HG02763 (cell line): ENCODE measurements around the gene CLSTN3.

ENCODE experiments used
- ATAC-seq: cut with Tn5 transposase; IDR thresholded peaks from one replicate; pipeline ENCODE4 v1.9.1; 2021; ENCODE audit warnings: mild to moderate bottlenecking, moderate library complexity; ENCODE audit not compliant: unreplicated experiment

Gene CLSTN3

DNA sequence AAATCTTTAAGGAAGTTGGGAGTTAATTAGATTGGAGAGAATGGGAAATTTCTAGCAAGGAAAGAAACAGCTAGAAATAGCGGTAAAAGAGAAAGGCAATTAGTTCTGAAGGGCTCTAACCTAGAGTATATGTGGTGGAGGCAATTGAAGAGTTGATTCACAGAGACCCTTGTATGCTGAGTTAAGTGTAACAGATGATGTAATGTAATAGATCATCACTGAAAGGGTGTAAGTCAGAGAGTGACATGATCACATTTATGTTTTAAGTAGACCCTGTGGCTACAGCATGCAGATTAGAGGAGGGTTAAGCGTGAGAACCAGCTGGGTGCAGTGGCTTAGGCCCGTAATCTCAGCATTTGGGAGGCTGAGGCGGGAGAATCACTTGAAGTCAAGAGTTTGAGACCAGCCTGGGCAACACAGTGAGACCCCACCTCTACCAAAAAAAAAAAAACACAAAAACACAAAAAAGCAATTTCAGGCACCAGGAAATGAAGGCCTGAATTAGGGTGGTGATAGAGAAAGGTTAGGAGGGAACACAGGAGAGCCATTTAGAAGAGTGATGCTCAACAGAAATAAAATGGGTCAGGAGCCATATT, 4.4 kb upstream of the CLSTN3 start:
- ATAC-seq, result no peak

DNA sequence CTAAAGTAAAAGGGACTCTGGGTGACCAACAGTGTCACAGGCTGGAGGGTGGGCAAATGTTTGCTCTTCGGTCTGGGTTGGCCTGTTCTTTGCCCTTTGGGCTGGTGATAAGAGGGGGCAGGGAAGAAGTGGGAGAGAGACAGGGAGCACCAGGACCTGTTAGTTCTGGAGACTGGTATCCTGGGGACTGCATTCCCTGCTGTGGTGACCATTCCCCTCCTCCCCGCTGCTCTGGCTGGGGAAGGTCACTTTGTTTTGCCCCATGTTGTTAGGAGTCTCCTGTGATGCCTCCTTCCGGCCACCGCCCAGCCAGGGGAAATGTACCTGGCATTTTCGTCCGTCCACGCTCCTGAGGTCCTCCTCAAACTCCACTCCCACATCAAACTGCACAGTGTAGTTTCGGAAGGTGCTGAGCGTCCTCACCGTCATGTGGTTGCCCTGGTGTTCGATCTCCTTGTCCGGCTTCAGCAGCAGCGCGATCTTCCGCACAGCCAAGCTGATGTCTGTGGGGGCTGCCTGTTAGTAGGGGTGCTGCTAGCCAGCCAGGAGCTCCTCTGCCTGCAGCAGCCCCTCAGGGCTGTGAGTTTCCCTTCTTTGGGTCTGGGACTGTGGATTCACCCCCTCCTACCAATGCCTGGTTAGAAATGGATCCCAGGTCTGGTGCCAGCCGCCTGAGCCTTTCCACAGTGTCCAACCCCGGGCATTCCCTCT, 2.1 kb upstream of the CLSTN3 start:
- no peak for ATAC-seq

DNA sequence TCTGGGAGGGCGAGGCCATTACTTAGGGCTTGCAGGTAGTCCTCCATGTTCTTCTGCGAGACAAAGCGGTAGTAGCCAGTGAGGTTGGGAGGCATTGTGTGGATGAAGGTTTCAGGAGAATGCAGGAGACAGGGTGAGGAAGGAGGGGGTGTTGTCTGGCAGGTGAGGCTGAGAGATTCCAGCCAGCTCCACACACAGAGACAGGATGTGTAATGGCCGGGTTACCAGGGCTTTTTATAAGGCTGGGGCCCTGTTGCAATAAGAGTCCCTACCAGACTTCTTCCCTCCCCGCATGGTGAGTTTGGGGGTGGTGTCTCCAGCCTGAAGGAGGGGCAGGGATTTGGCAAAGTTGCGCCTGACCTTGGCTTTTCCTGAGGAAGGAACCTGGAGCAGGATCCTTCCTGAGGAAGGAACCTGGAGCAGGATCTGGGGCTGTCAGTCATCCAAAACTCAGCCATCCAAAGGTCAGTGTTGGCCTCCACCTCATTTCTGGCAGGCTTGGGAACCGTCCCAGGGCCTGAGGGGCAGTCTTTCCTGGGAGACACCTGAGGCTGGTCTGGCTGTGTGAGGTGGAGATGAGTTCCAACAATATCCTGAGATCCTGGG, 1.4 kb upstream of the CLSTN3 start, which contains the start of gene RBP5:
TSS of gene RBP5 (minus strand) at position 209 of the 606 bp plus-strand sequence. CDS start at position 95, 114 bp downstream.
- no peak for ATAC-seq

DNA sequence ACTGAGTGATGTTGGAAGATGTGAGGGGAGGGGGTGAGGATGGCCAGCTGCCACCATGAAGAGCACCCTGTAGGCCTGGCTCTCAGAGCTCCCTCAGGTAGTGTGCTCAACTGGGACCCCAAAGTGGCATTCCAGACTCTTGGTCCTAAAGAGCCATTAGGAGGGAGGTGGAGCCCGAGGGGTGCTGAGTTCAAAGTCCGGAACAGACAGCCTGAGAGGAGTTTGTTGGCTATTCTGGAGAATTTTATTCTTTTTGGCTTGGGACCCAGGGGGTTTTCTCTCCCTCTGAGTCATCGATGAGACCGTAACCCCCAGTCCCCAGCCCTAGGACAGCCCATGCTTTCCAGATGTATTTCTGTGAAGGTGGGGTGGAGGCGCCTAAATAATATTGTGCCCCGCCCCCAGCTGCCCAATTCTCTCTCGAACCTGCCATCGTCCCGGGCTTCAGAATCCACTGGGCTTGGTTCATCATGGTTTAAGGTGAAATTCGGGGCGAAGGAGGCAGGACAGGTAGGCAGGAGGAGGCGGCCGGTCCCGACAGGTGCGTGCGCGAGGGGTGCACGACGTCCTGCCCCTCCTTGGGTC, 792 bp upstream of the CLSTN3 start:
- ATAC-seq, result no peak

DNA sequence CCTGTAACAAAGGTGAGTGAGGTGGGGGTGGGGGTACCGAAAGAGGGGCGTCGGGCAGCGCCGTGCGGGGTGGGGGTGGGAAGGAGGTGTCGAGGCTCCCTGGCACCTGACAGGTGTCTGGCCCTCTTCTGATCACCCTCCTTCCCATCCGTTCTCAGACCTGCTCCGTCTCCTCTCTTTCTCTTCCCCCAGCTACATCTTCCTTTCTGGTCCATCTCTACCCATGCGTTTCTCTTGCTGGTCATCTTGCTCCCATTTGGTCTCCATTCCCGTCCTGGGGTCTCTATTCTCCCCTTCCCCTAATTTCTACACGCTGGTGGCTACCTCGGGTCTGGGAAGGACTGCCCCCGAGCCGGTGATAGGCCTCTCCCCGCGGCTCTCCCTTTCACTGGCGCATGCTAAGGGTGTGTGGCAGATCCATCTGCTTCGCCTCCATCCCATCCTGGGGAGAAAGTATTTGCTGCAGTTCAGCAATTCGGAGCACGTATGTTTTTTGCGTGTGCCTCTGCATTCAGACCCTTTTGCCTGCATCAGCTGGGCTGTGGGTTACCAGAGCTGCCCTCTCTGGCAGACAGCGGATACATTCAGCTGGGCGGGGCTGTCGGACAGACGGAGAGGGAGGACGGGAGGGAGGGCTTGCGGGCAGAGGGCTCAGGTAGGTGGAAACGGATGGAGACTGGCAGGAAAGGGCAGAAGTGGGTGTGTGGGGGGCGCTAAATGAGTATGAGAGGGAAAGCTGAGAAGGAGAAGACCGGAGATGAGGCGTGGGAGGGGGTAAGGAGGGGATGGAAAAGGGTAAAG, 730 bp downstream of the CLSTN3 start:
- no peak for ATAC-seq

DNA sequence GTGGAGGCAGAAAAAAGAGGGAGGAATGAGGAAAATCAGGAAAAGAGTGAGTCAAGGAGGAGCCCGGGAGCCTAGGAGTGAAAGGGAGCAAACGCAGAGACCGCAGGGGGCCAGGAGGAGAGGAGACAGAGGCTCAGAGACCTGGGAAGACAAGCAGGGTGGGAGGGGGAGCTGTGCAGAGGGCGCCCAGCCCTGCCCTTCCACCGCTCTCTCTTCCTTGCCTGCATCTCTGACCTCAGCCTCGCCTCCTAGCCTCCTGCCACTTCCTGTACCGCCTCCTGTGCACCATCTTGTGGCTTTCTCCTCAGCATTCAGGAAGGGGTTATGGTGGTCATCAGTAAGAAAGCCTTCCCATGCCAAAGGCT, 1.3 kb downstream of the CLSTN3 start:
- ATAC-seq, result no peak

DNA sequence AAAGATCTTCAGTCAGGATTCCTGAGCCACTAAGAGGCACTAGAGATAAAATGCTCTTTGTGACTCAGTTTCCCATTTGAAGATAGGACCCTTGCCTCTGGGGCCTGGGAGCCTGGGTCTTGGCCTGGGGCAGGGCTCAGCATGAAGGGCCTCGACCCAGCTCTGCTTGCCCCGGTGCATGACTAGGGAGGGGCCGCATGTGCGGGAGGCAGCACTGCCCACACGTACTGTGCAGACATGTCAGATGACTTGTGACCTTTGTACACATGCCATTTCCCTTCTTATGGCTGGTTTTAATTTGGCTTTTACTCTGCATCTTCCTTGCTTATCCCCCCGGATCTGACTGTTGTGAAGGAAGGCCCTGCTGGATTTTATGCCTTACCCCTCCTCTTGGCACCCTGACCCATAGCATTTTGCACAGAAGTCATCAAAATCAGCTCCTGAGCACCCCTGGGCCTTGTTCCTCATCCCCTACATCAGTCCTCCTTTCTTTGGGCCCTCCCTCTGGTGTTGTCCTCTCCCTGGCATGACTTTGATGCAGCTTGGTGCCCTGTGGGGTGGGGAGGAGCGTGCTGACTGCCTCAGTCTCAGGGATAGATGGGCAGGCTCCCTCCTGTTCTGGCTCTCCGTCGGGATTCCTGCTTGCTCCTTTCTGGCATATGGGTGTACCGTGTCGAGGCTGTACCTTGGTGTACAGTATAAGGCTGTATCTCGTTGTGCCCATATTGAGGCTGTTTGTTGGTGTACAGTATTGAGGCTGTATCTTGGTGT, 4.4 kb downstream of the CLSTN3 start:
- no peak for ATAC-seq

DNA sequence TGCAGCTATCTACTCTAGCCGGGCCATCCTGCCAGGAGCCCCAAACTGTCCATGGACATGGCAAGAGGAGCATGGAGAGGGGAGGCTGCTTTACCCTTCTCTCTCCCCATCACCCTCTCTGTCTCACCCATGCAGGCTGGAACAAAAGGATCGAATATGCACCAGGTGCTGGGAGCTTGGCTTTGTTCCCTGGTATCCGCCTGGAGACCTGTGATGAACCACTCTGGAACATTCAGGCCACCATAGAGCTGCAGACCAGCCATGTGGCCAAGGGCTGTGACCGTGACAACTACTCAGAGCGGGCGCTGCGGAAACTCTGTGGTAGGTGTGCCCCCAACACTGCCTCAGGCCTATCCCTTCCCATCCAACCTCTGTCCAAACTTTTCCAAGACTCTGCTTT, 5.9 kb downstream of the CLSTN3 start:
- ATAC-seq, result no peak

DNA sequence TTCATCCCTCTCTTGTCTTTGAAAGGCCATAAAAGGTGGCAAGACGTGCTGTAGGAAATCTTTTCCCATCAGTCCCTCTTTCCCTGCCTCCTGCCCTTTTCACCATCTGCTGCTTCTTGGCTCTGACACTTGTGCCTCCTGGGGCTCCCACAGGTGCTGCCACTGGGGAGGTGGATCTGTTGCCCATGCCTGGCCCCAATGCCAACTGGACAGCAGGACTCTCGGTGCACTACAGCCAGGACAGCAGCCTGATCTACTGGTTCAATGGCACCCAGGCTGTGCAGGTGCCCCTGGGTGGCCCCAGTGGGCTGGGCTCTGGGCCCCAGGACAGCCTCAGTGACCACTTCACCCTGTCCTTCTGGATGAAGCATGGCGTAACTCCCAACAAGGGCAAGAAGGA, 6.5 kb downstream of the CLSTN3 start:
- no peak for ATAC-seq

DNA sequence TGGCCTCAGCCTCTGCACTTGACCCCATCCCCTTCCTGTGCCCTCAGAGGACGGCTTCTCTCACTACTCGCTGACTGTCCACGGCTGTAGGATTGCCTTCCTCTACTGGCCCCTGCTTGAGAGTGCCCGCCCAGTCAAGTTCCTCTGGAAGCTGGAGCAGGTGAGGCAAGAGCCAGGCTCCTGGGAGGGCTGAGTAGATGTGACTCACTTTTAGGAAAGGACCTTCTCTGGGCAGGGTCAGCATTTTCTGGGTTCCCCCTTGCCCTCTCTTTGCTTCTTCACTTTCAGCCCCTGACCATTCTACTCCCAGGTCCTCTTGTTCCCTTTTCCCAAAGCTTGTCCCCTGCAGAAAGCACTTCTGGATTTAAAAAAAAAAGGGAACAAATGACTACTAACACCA, 7.7 kb downstream of the CLSTN3 start:
- no peak for ATAC-seq

DNA sequence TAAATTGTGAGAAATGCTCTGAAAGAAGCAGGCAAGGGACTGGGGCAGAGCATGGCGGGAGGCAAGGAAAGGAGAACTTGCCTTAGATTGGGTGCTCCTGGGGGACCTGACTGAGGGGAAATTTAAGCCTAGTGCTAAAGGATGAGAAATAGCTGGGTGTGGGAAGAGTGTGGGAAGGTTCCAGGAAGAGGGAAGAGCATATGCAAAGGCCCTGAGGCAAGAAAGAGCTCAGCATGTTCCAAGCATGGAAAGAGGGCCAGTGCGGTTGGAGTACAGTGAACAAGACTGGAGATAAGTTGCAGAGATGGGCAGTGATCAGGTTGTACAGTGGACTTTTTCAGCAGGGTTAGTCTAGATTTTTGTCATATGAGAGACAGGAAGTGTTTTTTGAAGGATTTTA, 9.0 kb downstream of the CLSTN3 start:
- ATAC-seq, result no peak

DNA sequence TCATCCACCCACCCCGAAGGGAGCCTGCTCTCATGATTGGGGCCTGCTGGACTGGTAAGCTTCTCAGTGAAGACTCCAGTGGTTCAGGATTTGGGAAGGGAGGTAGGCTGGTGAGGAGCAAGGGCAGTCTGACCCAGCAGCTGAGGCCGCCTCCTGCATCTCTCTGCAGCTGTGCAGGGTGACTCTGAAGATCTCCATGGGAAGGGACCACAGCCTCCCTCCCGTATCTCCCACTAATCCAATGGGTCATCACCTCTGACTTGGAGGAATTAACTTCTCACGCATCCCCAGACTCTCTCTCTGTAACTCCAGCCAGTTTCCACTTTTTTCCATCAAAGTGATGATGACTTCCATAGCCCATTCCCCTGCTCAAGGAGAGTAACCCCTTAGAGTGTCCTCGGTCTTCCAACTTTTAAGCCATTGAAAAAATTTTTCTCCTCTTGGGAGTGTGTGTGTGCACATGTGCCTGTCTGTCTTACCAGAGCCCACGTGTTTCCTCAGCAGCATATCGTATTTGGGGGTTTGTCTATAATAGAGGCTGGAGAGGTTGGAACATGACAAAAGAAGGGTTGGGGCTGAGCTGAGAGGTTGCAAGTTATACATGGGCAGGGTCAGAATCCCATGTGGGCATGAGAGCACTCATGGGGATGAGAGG, 11.3 kb downstream of the CLSTN3 start:
- no peak for ATAC-seq

DNA sequence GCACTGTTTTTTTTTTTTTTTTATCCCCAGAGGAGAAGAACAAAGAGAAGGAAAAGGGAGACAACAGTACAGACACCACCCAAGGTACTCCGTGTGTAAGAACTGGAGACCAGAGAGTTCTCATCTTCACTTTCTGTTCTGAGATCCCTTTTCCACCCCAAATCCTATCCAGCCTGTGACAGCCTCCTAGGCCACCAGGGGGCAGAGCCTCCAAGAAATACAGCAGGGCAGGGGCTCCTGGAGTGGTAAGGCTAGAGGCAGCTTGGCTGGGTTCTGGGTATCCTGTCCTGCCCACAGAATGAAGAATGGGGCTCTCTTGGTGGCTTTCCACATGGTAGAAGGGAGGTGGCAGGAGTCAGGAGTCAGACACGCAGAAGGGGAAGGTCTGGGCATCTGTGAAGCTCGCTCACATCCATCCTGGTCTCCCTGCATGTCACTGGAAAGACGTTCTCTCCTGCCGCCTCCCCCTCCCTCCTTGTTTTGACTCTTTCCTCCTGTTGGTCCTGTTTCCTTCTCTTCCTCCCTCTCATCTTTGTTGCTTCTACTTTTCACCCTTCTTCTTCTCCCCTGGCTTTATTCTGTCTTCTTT, 12.0 kb downstream of the CLSTN3 start:
- no peak for ATAC-seq

DNA sequence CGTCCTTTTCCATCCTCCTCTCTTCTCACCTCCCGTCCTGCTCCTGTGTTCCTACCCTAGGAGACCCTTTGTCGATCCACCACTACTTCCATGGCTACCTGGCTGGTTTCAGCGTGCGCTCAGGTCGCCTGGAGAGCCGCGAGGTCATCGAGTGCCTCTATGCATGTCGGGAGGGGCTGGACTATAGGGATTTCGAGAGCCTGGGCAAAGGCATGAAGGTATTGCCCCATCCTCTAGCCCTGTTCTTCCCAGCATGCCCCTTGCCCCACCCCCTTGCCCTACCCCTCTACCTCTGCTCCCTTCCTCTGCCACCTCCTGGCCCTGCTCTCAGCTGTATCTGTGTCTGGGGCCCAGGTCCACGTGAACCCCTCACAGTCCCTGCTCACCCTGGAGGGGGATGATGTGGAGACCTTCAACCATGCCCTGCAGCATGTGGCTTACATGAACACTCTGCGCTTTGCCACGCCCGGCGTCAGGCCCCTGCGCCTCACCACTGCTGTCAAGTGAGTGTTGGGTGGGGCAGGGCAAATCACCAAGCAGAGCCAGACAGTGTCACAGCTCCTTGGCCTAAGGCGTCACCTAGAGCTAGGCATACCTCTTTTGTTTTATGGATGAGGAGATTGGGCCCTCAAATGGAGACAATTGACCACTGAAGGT, 12.8 kb downstream of the CLSTN3 start:
- no peak for ATAC-seq

DNA sequence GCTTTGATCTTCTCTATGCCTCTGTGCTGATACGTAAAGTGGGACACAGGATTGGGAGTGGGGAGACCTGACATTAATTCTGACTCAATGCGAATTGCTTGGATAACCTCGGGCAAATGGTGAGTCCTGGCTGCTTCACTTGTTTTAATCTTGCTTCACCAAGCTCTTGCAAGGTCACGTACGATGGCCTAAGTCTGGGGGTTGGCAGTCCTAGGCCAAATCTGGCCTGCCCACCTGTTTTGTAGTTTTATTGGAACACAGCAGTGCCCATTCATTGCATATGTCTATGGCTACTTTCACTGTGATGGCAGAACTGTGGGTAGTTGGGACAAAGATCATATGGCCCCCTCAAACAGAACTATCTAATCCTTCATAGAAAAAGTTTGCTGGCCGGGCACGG, 13.4 kb downstream of the CLSTN3 start:
- no peak for ATAC-seq

DNA sequence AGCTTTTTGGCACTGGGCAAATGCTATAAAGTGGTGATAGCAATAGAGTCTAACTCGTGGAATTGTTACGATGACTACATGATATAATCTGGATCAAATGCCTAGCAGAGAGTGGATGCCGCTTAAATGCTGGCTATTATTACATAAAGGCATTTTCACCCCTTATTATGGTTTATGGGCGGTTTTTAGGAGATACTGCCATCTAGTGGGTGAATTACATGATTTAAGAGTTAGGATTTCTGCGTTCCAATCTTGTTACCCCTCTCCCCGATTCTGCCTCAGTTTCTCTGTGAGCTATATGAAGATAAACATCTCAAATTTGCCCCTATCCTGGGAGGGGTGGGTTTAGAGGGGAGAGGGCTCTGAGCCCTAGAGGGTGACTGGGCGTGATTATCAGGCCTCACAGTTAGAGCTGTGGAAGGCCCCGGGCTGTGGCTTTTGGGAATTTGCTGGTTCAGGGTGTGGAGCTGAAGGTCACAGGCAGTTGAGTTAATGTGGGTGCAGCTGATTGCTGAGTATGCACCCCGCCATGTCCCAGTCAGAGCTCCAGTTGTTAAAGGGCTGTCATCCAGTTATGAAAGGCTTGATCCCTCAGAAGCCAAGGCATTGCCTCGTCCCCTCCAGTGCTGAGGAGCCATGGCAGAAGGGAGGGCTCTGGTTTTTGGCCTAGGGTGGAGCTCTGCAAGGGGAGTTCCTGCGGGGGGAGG, 14.4 kb downstream of the CLSTN3 start:
- ATAC-seq, result no peak

DNA sequence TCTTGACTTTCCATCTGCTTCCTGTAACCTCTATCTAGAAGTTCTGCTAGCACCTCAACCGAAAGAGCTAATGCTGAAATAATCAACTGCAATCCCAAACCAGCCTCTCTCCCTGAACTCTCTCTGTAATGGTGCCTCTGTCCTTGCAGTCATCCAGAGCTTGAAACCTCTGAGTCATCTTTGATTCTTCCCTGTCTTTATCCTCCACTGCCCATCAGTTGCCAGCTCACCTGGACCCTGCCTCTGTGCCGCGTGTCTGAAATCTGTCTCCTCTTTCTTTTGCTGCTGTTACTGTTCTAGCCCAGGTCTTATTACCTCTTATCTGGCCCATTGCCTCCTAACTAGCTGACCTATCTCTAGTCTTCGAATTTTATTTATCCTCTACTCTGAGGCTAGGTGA, 15.5 kb downstream of the CLSTN3 start:
- ATAC-seq, result no peak

DNA sequence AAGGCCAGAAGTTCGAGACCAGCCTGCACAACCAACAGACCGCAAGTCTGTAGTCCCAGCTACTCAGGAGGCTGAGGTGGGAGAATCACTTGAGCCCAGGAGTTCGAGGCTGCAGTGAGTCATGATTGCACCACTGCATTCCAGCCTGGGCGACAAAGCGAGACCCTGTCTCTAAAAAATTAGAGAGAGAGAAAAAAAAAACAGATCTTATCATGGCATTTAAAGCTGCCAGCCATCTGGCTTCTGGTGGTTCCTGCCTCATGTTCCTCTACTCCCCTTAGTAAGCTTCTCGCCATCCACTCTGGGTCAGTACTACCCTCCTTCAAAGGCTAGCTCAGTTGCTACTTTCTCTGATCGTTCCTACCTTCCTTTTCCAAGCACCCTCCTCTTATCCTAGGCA, 16.1 kb downstream of the CLSTN3 start:
- ATAC-seq, result no peak

DNA sequence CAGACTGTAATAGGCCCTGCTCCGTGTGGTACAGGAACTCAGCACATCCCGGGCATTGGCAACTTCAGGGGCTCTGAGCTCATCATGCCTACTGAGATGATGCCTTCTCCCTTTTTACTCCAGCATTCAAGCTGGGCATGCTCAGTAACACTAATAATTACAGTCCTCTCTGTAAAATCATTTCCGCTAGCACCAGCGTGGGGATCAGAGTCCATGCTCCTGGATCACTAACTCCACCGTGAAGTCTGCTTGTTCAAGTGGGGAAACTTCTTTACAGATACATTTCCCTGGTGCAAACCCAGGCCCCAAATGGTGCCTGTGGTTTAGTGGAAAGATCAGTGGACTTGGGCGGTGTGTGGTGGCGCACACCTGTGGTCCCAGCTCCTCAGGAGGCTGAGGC, 16.7 kb downstream of the CLSTN3 start:
- no peak for ATAC-seq
